OCI-LY7 (cell line): ENCODE results near the gene RIMS3.

Experiments
- EZH2phosphoT487 ChIP-seq: fragments of 200-600 bp; sonication (generic); IDR thresholded peaks from 2 replicates; pipeline ENCODE4 v1.6.1; 2018; ENCODE audit warnings: low read depth, borderline replicate concordance, mild to moderate bottlenecking, mixed run types, antibody characterized with exemption, low read length, moderate library complexity, mixed read lengths
- TF ChIP-seq, protein P1 (sequence below): fragments of 200-600 bp; sonication (generic); conservative IDR thresholded peaks from 2 replicates; pipeline ENCODE4 v1.5.1; 2014; ENCODE audit warnings: mild to moderate bottlenecking, antibody characterized with exemption, low read length, moderate library complexity, mixed read lengths

GRCh38 chr1:40640314-40641076, 25.0 kb downstream of the RIMS3 start:
- TF ChIP-seq, protein P1, sequence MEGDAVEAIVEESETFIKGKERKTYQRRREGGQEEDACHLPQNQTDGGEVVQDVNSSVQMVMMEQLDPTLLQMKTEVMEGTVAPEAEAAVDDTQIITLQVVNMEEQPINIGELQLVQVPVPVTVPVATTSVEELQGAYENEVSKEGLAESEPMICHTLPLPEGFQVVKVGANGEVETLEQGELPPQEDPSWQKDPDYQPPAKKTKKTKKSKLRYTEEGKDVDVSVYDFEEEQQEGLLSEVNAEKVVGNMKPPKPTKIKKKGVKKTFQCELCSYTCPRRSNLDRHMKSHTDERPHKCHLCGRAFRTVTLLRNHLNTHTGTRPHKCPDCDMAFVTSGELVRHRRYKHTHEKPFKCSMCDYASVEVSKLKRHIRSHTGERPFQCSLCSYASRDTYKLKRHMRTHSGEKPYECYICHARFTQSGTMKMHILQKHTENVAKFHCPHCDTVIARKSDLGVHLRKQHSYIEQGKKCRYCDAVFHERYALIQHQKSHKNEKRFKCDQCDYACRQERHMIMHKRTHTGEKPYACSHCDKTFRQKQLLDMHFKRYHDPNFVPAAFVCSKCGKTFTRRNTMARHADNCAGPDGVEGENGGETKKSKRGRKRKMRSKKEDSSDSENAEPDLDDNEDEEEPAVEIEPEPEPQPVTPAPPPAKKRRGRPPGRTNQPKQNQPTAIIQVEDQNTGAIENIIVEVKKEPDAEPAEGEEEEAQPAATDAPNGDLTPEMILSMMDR: no peak
- no peak for TF ChIP-seq EZH2phosphoT487
